ENCODE measurements around the gene CRIP2. TPM values are rescaled to one million over a fixed set of nuclear protein-coding genes. Genes with fewer than 3 reads are reported as not detected.

Gene CRIP2
- total and polyA plus RNA-seq, 2 experiments from 2014 or later: 188 to 319 TPM

- peaks cover 4% of the 10 kb centered on the region; the same call in 1 of the 2 replicates for H3K4me1 ChIP-seq (ENCODE audit: insufficient read depth)
- no peak overlapping the region for H2AFZ ChIP-seq
- H3K4me3 ChIP-seq: no peak overlapping the region
- TF ChIP-seq EZH2 (IDR thresholded peaks at IDR 0.05; ENCODE audit: insufficient read depth, poor library complexity, severe bottlenecking): no peak
- no peak for TF ChIP-seq EZH2phosphoT487 (IDR thresholded peaks at IDR 0.05; ENCODE audit: insufficient read depth, low read depth)
- in situ Hi-C loops (cut with MboI): no loop called here
- 93 to 97% methylated on average over 13 of the region's 16 CpGs for WGBS, 2 experiments (ENCODE audit: low coverage in 1 of 2, low lambda C conversion rate in 2 of 2, missing lambda C conversion rate in 2 of 2)
- H3K79me2 ChIP-seq (ENCODE audit: insufficient read depth): no peaks in the 10 kb centered on the region
- no peak overlapping the region for H3K9ac ChIP-seq
- no peaks in the 10 kb centered on the region for H3F3A ChIP-seq (ENCODE audit: insufficient read depth)
- no peaks in the 10 kb centered on the region for H4K20me1 ChIP-seq (ENCODE audit: insufficient read depth)
- no peak overlapping the region for H3K27ac ChIP-seq
- H3K9me3 ChIP-seq (ENCODE audit: low read depth): no peaks in the 10 kb centered on the region
- no peak overlapping the region for H3K4me2 ChIP-seq (ENCODE audit: unreplicated experiment)
- no peaks in the 10 kb centered on the region for H3K36me3 ChIP-seq (ENCODE audit: low read depth)
- H3K27me3 ChIP-seq (replicated peaks; ENCODE audit: insufficient read depth): no peaks in the 10 kb centered on the region
- no peaks in the 10 kb centered on the region for H3K9me2 ChIP-seq (ENCODE audit: insufficient read depth)
- no peak for DNase-seq
Measured at GRCh38 chr14:105493921-105494605, 19.4 kb downstream of the CRIP2 start.

- in situ Hi-C loops (cut with MboI): no loop called here
- no peak for DNase-seq
Measured at GRCh38 chr14:105494606-105494929, 19.9 kb downstream of the CRIP2 start.

GRCh38 chr14:105495101-105495989 is 20.7 kb downstream of the CRIP2 start:
- H3K9me2 ChIP-seq (ENCODE audit: insufficient read depth): no peaks in the 10 kb centered on the region
- no peak overlapping the region for H3K4me3 ChIP-seq
- no peaks in the 10 kb centered on the region for H3K4me1 ChIP-seq (ENCODE audit: insufficient read depth)
- no peak overlapping the region for H3K27ac ChIP-seq
- in situ Hi-C loops (cut with MboI): no loop called here
- no peak for TF ChIP-seq EZH2 (IDR thresholded peaks at IDR 0.05; ENCODE audit: insufficient read depth, poor library complexity, severe bottlenecking)
- TF ChIP-seq EZH2phosphoT487 (IDR thresholded peaks at IDR 0.05; ENCODE audit: insufficient read depth, low read depth): no peak
- H4K20me1 ChIP-seq (ENCODE audit: insufficient read depth): no peaks in the 10 kb centered on the region
- no peak overlapping the region for H3K4me2 ChIP-seq (ENCODE audit: unreplicated experiment)
- H3K79me2 ChIP-seq (ENCODE audit: insufficient read depth): no peaks in the 10 kb centered on the region
- no peaks in the 10 kb centered on the region for H3K9me3 ChIP-seq (ENCODE audit: low read depth)
- no peaks in the 10 kb centered on the region for H3K36me3 ChIP-seq (ENCODE audit: low read depth)
- DNase-seq: no peak
- H2AFZ ChIP-seq: no peak overlapping the region
- 67 to 72% methylated on average over 18 of the region's 18 CpGs for WGBS, 2 experiments (ENCODE audit: low coverage in 1 of 2, low lambda C conversion rate in 2 of 2, missing lambda C conversion rate in 2 of 2)
- no peaks in the 10 kb centered on the region for H3K27me3 ChIP-seq (replicated peaks; ENCODE audit: insufficient read depth)
- H3K9ac ChIP-seq: no peak overlapping the region
- no peaks in the 10 kb centered on the region for H3F3A ChIP-seq (ENCODE audit: insufficient read depth)

More at GRCh38 chr14:105494606-105494929, 19.9 kb downstream of the CRIP2 start:
- H3K4me2 ChIP-seq (ENCODE audit: unreplicated experiment): no peak overlapping the region
- no peaks in the 10 kb centered on the region for H3K4me1 ChIP-seq (ENCODE audit: insufficient read depth)
- H3K9me2 ChIP-seq (ENCODE audit: insufficient read depth): no peaks in the 10 kb centered on the region
- H3K4me3 ChIP-seq: no peak overlapping the region
- no peak overlapping the region for H3K27ac ChIP-seq
- H4K20me1 ChIP-seq (ENCODE audit: insufficient read depth): no peaks in the 10 kb centered on the region
- H3K79me2 ChIP-seq (ENCODE audit: insufficient read depth): no peaks in the 10 kb centered on the region
- no peak overlapping the region for H3K9ac ChIP-seq
- TF ChIP-seq EZH2 (IDR thresholded peaks at IDR 0.05; ENCODE audit: insufficient read depth, poor library complexity, severe bottlenecking) (no peak), EZH2phosphoT487 (IDR thresholded peaks at IDR 0.05; ENCODE audit: insufficient read depth, low read depth) (no peak)
- H2AFZ ChIP-seq: no peak overlapping the region
- no peaks in the 10 kb centered on the region for H3F3A ChIP-seq (ENCODE audit: insufficient read depth)
- 92 to 93% methylated on average over 6 of the region's 6 CpGs for WGBS, 2 experiments (ENCODE audit: low coverage in 1 of 2, low lambda C conversion rate in 2 of 2, missing lambda C conversion rate in 2 of 2)
- no peaks in the 10 kb centered on the region for H3K27me3 ChIP-seq (replicated peaks; ENCODE audit: insufficient read depth)
- H3K9me3 ChIP-seq (ENCODE audit: low read depth): no peaks in the 10 kb centered on the region
- no peaks in the 10 kb centered on the region for H3K36me3 ChIP-seq (ENCODE audit: low read depth)

GRCh38 chr14:105495990-105496830 is 21.6 kb downstream of the CRIP2 start:
- no peak overlapping the region for H3K9ac ChIP-seq
- H3K36me3 ChIP-seq (ENCODE audit: low read depth): no peaks in the 10 kb centered on the region
- H3K27me3 ChIP-seq (replicated peaks; ENCODE audit: insufficient read depth): no peaks in the 10 kb centered on the region
- H3K4me3 ChIP-seq: no peak overlapping the region
- no peaks in the 10 kb centered on the region for H3K79me2 ChIP-seq (ENCODE audit: insufficient read depth)
- no peaks in the 10 kb centered on the region for H3K9me2 ChIP-seq (ENCODE audit: insufficient read depth)
- H3F3A ChIP-seq (ENCODE audit: insufficient read depth): no peaks in the 10 kb centered on the region
- H4K20me1 ChIP-seq (ENCODE audit: insufficient read depth): no peaks in the 10 kb centered on the region
- no peak overlapping the region for H3K4me2 ChIP-seq (ENCODE audit: unreplicated experiment)
- H2AFZ ChIP-seq: no peak overlapping the region
- TF ChIP-seq EZH2phosphoT487 (IDR thresholded peaks at IDR 0.05; ENCODE audit: insufficient read depth, low read depth): no peak
- TF ChIP-seq EZH2 (IDR thresholded peaks at IDR 0.05; ENCODE audit: insufficient read depth, poor library complexity, severe bottlenecking): no peak
- H3K9me3 ChIP-seq (ENCODE audit: low read depth): no peaks in the 10 kb centered on the region
- 91 to 92% methylated on average over 14 to 18 of the region's 18 CpGs for WGBS, 2 experiments (ENCODE audit: low coverage in 1 of 2, low lambda C conversion rate in 2 of 2, missing lambda C conversion rate in 2 of 2)
- no peaks in the 10 kb centered on the region for H3K4me1 ChIP-seq (ENCODE audit: insufficient read depth)
- H3K27ac ChIP-seq: no peak overlapping the region
- no peak for DNase-seq
- in situ Hi-C loops (cut with MboI): no loop called here
